ENCODE measurements around the gene SPTBN4.
"Not testable (repeated sequence)": the region's sequence is repeated elsewhere in the genome, so short reads cannot be mapped to it uniquely, and the experiment has no call there.

SPTBN4 gene

DNA sequence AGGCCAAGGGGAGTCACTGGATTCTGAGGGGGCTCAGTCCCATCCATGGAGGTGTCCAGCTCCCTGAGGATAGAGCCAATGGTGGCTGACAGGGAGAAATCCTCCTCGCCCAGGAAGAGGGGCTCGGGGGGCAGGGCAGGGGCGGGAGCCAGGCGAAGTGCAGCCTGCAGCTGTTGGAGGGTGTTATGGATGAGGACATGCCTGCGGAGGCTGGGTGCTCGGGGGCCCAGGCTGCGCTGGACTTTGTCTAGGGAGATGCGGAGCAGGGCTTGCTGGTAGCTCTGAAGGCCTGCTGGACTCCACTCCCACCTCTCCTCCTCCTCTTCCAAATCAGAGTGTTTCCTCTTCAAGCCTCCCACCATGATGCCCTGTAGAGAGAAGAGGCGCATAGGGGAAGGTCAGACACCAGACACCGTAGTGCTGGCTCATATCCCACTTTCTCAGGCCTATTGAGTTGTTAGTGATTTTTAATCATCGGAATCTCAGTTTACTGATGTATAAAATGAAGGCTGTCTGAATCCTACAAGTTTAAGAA is 25.0 kb upstream of the SPTBN4 start:
- DNase-seq (ENCODE audit: low spot score): no peak

DNA sequence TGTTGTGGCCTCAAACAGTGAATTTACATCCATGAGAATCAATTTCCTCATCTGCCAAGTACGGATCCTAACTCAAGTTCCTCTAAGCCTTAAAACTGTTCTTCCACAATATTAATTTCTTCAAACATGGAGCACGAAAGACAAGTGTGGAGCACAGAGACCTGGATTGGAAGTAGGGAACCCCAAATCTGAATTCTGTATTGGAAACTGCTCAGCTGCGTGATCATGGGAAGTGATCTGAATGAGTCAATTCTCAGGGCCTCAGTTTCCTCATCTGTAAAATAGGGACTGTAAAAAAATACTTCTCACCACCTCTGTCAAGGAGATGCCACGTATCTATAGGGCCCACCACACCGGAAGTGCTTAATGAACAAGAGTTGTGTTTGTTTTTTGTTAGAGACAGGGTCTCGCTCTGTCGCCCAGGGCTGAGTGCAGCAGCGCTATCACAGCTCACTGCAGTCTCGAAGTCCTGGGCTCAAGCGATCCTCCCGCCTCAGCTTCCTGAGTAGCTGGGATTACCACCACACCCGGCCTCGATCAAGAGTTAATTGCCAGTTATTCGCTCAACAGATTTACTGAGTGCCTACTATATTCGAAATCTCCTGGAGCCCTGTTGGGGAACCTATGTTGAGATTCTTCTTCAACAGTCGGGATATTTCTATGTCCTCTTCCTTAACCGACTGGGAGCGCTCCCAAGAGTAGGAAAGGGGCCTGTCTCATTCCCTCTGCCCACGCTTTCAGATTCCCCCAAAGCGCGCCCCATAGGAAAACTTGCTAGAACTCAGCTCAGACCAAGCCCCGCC is 24.3 kb upstream of the SPTBN4 start:
- DNase-seq (ENCODE audit: low spot score): no peak

DNA sequence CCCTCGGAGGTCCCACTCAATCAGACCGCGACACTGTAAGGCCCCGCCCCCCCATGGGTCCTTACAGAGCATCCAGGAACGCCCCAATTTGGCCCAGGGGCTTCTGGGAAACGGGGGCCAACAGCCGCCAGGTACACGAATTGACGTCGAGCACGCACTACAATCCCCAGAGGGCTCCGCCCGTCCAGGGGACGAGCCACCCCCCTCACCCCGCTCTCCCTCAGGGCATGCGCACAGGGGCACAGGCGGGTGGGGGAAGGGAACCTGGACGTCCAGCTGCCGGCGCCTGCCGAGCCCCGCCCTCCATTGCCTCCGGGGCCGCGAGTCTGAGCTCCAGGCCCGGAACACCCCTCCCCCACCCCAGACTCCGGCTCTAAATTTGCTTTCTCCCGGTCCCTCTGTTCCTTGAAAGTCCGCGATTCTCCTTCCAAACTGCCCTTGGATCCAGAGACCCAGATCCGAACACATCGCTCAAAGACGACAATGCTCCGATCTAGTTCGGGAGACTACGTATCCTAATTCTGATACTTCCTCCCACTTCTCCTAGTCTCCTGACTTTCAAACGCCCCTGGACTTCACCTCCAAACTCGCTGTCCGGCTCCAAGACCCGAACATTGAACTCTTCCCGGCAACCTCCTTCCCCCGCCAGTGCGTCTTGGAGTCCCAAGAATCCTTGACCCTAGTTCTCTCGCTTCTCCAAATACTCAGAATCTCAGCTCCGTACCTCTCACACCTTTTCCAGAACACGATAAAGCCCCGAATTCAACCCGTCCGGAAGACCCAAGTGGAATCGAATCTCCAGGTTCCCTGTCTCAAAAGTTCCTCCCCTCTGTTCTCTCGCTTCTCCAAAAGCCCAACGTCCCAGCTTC is 23.4 kb upstream of the SPTBN4 start:
- peak; percentile 93 for DNase-seq (ENCODE audit: low spot score)

DNA sequence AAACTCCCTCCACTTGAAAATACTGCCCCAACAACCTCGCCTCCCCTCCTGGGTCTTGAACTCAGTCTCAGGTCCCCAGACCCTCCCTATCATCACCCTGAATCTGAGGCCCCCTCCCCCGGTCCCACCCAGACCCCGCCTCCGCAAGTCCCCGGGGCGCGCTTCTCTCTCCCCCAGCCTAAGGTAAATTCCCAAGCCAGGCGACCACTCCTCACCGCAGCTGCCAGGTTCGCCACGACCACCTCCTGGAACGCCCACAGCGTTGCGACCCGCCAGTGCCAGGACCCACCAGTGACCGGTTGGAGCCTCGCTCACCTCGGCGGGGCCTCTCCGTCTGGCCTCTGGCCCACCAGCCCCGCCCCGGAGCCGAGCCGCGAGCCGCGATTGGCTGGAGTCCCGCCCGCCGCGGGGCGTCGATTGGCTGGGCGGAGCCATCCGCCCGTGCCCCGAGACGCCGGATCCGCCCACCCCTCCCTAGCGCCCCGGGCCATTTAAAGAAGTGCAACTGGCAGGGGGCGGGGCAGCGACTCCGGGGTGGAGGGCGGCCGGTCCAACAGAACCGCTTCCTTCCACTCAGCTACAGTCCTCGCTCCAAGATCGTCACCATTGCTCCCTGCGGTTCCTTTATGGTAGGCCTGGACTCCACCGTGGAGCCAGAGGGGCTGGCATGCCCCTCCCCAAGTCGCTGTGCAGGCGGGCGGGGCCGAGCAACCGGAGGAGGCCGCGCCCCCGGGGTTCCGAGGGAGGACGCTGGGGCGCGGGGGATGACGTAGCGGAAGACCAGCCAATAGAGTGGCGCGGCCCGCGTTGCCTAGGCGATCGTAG is 22.6 kb upstream of the SPTBN4 start, which contains the start of gene SERTAD3:
Gene SERTAD3 (minus strand): TSS at position 336 of the 825 bp plus-strand sequence. CDS start 2,255 bp downstream, outside the sequence.
- peak; percentile 93 for DNase-seq (ENCODE audit: low spot score)

DNA sequence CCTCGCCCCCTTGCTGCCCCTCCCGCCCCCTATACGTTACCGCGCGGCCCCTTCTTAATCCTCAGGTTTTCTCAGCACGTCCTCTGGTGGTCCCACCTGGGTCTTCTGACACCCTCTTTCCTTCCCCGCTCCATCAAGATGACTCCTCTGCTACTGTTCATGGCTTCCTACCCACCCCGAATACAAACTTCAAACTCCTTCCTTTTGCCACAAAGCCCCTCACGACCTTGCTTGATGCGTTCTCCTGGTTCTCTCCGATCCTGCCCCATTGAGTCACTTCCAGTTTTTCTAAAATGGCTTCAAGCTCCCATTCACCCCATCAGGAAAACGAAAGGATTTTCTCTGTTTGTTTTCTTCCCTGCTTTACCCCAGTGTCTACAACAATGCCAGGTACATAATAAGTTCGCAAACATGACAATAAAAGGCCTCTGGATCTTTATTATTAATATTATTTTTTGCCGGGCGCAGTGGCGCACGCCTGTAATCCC is 21.9 kb upstream of the SPTBN4 start:
- DNase-seq (ENCODE audit: low spot score): no peak

DNA sequence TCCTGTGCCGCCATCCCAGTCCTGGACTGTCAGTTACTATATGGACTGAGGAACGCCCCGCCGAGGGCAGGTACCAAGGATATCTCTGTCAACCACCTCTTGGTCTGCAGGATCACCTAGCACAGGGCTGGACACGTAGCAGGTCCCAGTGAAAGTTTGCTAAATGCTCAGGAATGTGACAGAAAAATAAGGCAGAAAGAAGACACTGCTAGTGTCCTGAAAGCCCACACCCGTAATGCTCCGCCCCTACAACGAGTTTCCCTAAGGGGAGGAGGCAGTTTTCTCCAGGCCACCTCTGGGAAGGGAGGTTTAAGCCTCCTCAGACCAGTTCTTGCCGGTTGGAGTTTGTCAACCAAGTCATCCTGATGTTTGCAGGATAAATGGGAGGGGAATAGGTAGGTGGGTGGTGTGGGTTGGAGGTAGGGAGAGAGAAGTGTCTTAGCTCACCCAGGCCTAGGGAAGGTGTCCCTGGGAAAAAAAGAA is 21.0 kb upstream of the SPTBN4 start:
- peak; percentile 70 for DNase-seq (ENCODE audit: low spot score)

DNA sequence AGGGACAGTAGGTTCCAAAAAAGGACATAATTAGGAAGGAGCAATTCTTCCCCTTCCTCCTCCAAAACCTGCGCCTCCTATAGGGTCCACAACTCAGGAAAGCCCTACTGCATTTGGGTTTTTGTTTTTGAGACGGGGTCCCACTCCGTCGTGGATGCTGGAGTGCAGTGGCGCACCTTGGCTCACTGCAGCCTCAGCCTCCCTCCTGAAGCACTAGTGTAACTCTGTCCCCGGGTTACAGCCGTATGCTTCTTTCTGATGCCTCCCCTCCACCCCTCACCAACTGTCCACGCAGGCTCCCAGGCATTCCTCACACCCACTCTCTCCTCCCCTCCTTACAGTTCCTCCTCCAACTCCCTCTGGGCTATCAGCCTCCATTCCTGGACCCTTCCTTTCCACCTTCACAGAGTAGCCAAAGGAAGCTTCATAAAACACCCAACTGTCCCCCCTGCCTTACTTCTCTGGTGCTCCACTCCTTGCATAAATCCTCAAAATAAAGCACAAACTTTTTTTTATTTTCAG is 20.5 kb upstream of the SPTBN4 start:
- no peak for DNase-seq (ENCODE audit: low spot score)

DNA sequence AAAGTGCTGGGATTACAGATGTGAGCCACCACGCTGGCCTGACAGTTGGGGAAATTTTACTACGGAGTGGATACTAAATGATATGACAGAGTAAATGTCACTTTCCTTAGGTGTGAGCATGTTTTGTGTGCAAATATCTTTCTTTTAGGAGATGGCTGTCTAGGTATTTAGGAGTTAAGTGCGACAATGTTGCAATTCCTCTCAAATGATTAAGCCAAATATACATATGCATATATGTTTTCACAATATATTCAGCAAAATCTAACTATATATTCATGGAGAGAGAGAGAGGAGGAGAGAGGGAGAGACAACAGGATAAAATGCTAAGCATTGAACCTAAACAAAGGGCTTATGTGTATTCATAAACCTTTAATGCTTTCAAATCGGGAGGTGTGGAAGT is 17.3 kb upstream of the SPTBN4 start:
- DNase-seq (ENCODE audit: low spot score): no peak

DNA sequence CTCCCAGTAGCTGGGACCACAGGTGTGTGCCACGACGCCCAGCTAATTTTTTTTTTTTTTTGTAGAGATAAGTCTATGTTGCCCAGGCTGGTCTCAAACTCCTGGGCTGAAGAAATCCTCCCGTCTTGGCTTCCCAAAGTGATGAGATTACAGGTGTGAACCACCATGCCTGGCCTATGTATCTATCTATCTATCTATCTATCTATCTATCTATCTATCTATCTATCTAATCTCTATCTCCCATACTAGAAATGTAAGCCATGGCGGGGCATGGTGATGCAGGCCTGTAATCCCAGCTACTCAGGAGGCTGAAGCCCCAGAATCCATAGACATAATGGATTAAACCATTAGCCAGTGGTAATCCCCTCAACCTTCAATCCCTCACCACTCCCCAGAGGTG is 16.1 kb upstream of the SPTBN4 start:
- DNase-seq (ENCODE audit: low spot score): no peak

DNA sequence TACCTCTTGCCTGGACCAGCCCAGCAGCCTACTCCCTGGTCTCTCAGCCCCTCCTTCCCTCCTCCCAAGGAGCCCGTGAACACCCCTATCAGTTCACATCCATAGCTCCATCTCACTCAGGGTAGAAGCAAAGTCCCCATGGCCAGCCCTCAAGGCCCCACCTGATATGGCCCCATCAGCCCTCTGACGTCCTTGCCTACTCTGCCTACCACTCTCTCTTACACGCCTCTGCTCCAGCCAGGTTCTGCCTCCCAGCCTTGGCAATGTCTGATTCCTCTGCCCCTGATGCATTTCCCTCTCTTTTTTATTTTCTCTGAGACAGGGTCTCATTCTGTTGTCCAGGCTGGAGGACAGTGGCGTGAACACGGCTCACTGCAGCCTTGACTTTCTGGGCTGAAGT is 14.8 kb upstream of the SPTBN4 start:
- DNase-seq (ENCODE audit: low spot score): no peak

DNA sequence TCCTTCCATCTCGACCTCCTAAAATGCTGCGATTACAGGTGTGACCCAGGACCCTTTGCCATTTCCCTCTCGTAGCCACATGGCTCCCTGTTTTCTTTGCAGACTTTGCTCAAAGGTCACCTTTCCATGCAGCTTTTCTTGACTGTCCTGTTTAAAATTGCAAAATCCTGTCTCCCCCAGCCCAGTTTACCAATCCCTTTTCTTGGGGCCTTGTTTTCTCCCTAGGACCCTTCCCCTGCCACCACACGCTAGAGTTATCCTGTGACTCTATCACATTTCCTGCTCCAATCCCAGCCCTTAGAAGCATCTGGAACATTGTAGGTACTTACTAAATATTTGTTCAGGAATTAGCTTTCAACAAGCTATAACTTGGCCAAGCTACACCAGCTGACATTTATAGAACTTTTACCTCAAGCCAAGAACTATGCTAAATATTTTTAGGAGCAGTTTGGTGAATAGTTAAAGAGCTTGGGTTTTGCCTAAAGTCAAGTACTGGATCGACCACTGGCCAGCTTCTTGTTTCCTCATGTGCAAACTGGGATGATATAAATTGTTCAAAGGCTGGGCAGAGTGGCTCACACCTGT is 13.6 kb upstream of the SPTBN4 start:
- no peak for DNase-seq (ENCODE audit: low spot score)

DNA sequence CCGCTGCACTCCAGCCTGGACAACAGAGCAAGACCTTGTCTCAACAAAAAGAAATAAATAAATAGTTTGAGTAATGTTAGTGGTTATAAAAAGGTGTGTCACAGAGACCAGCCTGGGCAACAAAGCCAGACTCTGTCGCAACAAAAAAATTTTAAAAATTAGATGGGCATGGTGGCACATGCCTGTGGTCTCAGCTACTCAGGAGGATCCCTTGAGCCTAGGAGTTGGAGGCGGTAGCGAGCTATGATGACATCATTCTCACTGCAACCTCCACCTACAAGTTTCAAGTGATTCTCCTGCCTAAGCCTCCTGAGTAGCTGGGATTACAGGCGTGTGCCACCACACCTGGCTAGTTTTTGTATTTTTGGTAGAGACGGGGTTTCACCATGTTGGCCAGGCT is 12.9 kb upstream of the SPTBN4 start:
- DNase-seq (ENCODE audit: low spot score): not testable (repeated sequence)

DNA sequence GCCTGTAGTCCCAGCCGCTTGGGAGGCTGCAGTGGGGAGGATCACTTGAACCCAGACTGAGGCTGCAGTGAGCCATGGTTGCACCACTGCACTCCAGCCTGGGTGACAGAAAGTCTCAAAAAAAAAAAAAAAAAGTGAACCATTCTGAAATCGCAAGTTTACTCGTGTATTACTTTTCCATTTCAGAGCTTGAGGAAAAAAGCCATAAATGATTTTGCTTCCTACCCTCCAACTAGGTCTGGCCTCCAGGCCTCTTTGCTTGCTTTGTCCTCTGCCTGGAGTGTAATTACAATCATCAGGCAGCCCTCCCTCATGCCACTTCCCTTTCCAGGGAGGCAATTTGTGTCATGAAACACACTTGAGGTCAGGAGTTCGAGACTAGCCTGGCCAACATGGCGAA is 9.8 kb upstream of the SPTBN4 start:
- DNase-seq (ENCODE audit: low spot score): no peak

DNA sequence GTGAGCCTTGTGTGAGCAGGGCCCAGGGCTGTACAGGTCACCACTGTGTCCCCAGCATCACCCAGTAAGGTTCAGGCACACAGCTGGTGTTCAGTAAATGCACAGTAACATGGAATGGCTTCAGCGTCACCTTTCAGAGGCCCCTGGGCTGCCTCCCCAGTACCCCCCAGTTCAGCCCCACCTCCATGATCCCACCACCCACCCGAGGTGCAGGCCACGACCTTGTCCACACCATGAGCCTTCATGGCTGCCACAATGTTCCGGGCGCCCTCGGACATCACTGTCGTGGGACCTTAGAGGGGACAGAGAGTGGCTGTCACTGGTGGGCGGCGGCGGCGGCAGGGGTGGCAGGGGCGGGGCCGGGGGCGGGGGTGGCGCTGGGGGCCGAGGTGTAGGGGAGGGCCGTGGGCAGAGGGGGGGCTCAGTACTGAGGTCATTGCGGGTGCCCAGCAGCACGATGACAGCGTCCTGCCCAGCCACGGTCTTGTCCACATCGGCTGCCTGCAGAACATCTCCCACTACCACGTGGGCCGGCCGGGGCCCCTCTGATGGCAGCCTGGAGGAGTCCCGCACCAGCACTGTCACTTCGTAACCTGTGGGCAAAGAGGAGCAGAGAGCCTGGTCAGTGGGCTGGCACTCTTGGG is 8.7 kb upstream of the SPTBN4 start:
- no peak for DNase-seq (ENCODE audit: low spot score)

DNA sequence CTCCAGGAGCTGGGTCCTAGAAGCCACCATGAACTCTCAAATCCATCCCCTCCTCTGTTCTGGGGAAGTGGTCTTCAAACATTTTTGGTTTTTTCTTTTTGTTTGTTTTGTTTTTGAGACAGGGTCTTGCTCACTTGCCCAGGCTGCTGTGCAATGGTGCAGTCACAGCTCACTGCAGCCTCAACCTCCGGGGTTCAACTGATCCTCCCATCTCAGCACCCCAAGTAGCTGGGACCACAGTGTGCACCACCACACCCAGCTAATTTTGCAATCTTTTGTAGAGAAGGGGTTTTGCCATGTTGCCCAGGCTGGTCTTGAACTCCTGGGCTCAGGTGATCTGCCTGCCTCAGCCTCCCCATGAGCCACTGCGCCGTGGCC is 8.2 kb upstream of the SPTBN4 start:
- no peak for DNase-seq (ENCODE audit: low spot score)

DNA sequence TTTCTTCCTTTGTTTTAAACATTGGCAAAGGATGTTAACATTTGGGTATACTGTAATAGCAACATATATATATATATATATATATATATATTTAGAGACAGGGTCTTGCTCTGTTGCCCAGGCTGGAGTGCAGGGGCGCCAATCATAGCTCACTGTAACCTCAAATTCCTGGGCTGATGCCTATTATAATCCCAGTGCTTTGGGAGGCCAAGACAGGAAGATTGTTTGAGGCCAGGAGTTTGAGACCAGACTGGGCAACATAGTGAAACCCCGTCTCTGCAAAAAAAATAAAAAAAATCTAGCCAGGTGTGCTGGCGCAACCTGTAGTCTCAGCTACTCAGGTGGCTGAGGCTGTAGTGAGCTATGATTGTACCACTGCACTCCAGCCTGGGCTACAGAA is 6.6 kb upstream of the SPTBN4 start:
- DNase-seq (ENCODE audit: low spot score): no peak

DNA sequence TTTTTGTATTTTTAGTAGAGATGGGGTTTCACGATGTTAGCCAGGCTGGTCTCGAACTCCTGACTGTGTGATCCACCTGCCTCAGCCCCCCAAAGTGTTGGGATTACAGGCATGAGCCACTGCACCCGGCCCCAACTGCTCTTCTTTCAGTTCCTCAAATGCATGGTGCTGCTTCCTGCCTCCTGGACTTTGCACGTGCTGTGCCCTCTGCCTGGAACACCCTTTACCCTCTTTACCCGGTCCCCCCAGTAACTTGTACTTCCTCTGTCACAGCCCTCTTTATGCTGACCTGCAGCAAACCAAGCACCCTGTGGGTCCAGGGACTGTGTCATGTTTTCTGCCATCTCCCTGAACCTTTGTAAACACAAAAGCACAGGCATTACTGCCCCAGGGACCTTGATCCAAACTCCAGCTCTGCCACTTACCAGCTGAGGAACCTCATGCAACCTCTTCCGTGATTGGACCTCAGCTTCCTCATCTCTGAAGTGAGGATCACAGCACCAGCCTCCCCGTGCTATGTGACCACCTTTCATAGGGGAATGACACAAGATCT is 5.1 kb upstream of the SPTBN4 start:
- no peak for DNase-seq (ENCODE audit: low spot score)

DNA sequence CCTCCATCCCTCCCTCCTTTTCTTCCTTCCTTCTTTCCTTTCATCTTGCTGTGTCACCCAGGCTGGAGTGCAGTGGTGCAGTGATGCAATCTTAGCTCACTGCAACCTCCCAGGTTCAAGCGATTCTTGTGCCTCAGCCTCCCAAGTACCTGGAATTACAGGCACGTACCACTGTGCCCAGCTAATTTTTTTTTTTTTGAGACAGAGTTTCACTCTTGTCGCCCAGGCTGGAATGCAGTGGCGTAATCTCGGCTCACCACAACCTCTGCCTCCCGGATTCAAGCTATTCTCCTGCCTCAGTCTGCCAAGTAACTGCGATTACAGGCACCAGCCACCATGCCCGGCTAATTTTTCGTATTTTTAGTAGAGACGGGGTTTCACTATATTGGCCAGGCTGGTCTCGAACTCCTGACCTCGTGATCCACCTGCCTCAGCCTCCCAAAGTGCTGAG is 3.2 kb upstream of the SPTBN4 start:
- not testable (repeated sequence) for DNase-seq (ENCODE audit: low spot score)

DNA sequence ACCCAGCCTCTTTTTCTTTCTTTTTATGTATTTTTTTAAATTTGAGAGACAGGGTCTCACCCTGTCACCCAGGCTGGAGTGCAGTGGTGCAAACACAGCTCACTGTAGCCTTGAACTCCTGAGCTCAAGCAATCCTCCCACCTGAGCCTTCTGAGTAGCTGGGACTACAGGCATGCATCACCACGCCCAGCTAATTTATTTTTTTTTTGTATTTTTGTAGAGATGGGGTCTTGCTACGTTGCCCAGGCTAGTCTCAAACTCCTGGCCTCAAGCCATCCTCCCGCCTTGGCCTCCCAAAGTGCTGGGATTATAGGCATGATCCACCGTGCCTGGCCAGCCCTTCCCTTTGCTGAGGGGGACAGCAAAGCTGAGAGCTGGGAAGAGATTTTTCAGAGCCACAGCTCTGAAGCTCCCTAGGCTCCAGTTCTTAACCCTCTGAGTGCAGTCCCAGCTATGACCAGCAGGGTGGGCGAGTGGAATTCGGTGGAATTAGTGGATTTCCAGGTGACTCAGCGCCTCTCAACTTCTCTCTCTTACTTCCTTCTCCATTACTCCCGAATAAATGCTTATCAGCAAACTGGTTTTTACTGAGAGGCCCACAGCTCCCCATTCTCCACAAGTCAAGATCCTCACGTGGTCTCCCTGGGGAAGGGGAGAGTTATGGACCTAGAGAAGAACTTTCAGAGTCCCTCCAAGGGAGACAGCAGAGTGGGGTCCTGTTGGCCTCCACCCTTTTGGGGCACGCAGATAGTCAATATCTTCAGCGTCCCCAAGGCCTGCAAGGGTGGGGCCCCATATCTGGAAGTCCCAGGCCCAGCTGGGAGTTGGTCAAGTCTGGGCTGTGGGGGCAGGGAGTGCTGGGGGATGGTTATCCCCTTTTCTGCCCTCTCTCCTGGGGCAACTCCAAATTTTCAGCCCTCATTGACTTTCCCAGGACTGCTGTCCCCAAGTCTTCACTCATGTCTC is 2.5 kb upstream of the SPTBN4 start:
- DNase-seq (ENCODE audit: low spot score): peak; percentile 64

Data from iPS-NIHi11 (cell line).